Activated CD8-positive, alpha-beta memory T cell treated with anti-CD3 and anti-CD28 coated beads, Interleukin-2, amount 10 ng/mL, durations not matched to agents 7 days and 5 days (primary cell): ENCODE data around the gene LLPH. TPM values are rescaled to one million over a fixed set of nuclear protein-coding genes. Genes with fewer than 3 reads are reported as not detected.
A peak's percentile ranks its signal among the peaks of the same experiment; 100 is the strongest.

Experiments used
- ATAC-seq: fragments of 150-1000 bp; cut with Tn5 transposase; one replicate; pipeline ENCODE4 v1.10.0; 2021; ENCODE audit warnings: moderate library complexity
- CTCF ChIA-PET: fragments of 350-600 bp; sonication (Branson Sonifier 250); formaldehyde crosslinking; loops from one replicate; lab custom pipeline; 2021; ENCODE audit warnings: antibody characterized with exemption; lab: Charles Lee
- DNase-seq: peaks from one replicate; pipeline ENCODE4 v3.0.0-alpha.2; 2020
- H3K27ac Mint-ChIP-seq: one replicate; pipeline ENCODE4 v1.8.0; 2021; ENCODE audit warnings: mild to moderate bottlenecking, mixed read lengths
- H3K27me3 Mint-ChIP-seq: one replicate; pipeline ENCODE4 v1.8.0; 2021; ENCODE audit warnings: mixed read lengths
- H3K36me3 Mint-ChIP-seq: one replicate; pipeline ENCODE4 v1.8.0; 2021; ENCODE audit warnings: mild to moderate bottlenecking, mixed read lengths
- H3K4me1 Mint-ChIP-seq: one replicate; pipeline ENCODE4 v1.8.0; 2021; ENCODE audit warnings: mixed read lengths
- H3K4me3 Mint-ChIP-seq: one replicate; pipeline ENCODE4 v1.8.0; 2021; ENCODE audit warnings: mild to moderate bottlenecking, moderate library complexity, mixed read lengths
- H3K9me3 Mint-ChIP-seq: one replicate; pipeline ENCODE4 v1.8.0; 2022; ENCODE audit warnings: low read depth, mixed read lengths
- total RNA-seq, 2 experiments: library from RNA; stranded (reverse); gene quantifications; one replicate each; pipeline ENCODE4 v1.2.3, GENCODE V29; 2021

LLPH gene
- total RNA-seq, 2 experiments from 2014 or later, result 35.3 to 40.3 TPM

DNA sequence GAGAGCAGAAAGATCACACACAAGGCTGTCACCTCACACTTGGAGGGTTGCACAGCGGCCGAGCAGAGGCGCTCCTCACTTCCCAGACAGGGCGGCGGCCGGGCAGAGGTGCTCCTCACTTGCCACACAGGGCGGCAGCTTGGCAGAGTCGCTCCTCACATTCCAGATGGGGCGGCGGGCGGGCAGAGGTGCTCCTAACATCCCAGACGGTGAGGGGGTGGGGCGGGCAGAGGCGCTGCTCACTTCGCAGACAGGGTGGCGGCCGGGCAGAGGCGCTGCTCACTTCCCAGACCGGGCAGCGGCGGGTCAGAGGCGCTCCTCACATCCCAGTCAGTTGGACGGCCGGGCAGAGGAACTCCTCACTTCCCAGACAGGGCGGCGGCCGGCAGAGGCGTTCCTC is 30.2 kb upstream of the LLPH start:
- DNase-seq (no peak), ATAC-seq (no peak)
- H3K4me1 Mint-ChIP-seq, result peaks cover 21% of the 10 kb centered on the region
- H3K27ac Mint-ChIP-seq, result no peak overlapping the region
- no peak overlapping the region for H3K4me3 Mint-ChIP-seq
- peaks cover 10% of the 10 kb centered on the region for H3K9me3 Mint-ChIP-seq
- H3K36me3 Mint-ChIP-seq, result peaks cover 65% of the 10 kb centered on the region
- no peaks in the 10 kb centered on the region for H3K27me3 Mint-ChIP-seq
- CTCF ChIA-PET, result no interaction called here

GRCh38 chr12:66159123-66159522 is 28.6 kb upstream of the LLPH start:
- Mint-ChIP-seq H3K27me3 (no peaks in the 10 kb centered on the region), H3K27ac (no peak overlapping the region), H3K4me3 (no peak overlapping the region), H3K4me1 (peaks cover 11% of the 10 kb centered on the region), H3K9me3 (peaks cover 3% of the 10 kb centered on the region), H3K36me3 (peaks cover 50% of the 10 kb centered on the region)
- DNase-seq, result no peak
- no peak for ATAC-seq
- CTCF ChIA-PET, result no interaction called here

DNA sequence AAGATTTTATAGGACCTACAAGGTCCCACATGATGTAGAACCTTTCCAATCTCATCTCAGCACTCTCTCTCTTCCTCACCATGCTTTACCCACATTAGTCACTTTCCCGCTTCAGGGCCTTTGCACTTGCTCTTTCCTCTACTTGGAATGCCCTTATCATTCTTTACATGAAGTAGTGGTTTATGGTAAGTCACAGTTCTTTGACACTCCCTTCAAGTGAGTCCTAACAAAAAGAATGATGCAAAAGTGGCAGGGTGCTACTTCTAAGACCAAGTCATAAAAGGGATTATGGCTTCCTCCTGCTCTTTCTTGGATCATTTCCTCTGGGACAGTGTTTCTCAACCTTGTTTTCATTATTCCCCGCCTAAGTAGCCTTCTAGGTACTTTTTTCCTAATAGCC is 26.1 kb upstream of the LLPH start:
- Mint-ChIP-seq H3K4me3 (no peak overlapping the region), H3K4me1 (peaks cover 3% of the 10 kb centered on the region), H3K36me3 (peaks cover 37% of the 10 kb centered on the region), H3K27me3 (no peaks in the 10 kb centered on the region), H3K9me3 (no peaks in the 10 kb centered on the region), H3K27ac (no peak overlapping the region)
- CTCF ChIA-PET, result no interaction called here
- DNase-seq, result no peak
- ATAC-seq, result no peak

GRCh38 chr12:66154776-66155175 is 24.2 kb upstream of the LLPH start:
- ATAC-seq, result no peak
- no peaks in the 10 kb centered on the region for H3K27me3 Mint-ChIP-seq
- H3K4me1 Mint-ChIP-seq, result peaks cover 3% of the 10 kb centered on the region
- DNase-seq, result no peak
- peaks cover 29% of the 10 kb centered on the region for H3K36me3 Mint-ChIP-seq
- H3K27ac Mint-ChIP-seq, result no peak overlapping the region
- CTCF ChIA-PET, result no interaction called here
- no peak overlapping the region for H3K4me3 Mint-ChIP-seq
- H3K9me3 Mint-ChIP-seq, result no peaks in the 10 kb centered on the region

- H3K4me1 Mint-ChIP-seq, result peaks cover 3% of the 10 kb centered on the region
- CTCF ChIA-PET, result no interaction called here
- no peak overlapping the region for H3K27ac Mint-ChIP-seq
Observed at GRCh38 chr12:66152732-66153131, 22.2 kb upstream of the LLPH start.

GRCh38 chr12:66149702-66150398 is 19.3 kb upstream of the LLPH start:
- H3K9me3 Mint-ChIP-seq, result no peaks in the 10 kb centered on the region
- peaks cover 13% of the 10 kb centered on the region for H3K4me1 Mint-ChIP-seq
- DNase-seq (no peak), ATAC-seq (no peak)
- peaks cover 12% of the 10 kb centered on the region for H3K36me3 Mint-ChIP-seq
- CTCF ChIA-PET, result interaction anchor here (0.6 to 1.1 kb wide), 3 partner anchors 12 to 447 kb away, joined by 3 read pairs; no protein-coding TSS in a partner anchor
- H3K4me3 Mint-ChIP-seq, result no peak overlapping the region
- no peaks in the 10 kb centered on the region for H3K27me3 Mint-ChIP-seq
- H3K27ac Mint-ChIP-seq, result peak overlapping the region; percentile 1

More at GRCh38 chr12:66152732-66153131, 22.2 kb upstream of the LLPH start:
- ATAC-seq, result no peak
- no peaks in the 10 kb centered on the region for H3K9me3 Mint-ChIP-seq
- no peak for DNase-seq
- no peaks in the 10 kb centered on the region for H3K27me3 Mint-ChIP-seq
- peaks cover 20% of the 10 kb centered on the region for H3K36me3 Mint-ChIP-seq
- H3K4me3 Mint-ChIP-seq, result no peak overlapping the region

- H3K9me3 Mint-ChIP-seq, result peaks cover 13% of the 10 kb centered on the region
- no peak overlapping the region for H3K4me3 Mint-ChIP-seq
- H3K4me1 Mint-ChIP-seq, result peaks cover 15% of the 10 kb centered on the region
- H3K27me3 Mint-ChIP-seq, result no peaks in the 10 kb centered on the region
- CTCF ChIA-PET, result interaction anchor here (0.6 to 1.7 kb wide), 10 partner anchors 12 to 264 kb away, joined by 3 to 10 read pairs (median 3); partner anchors contain the start of genes HELB, LLPH and TMBIM4
- peaks cover 43% of the 10 kb centered on the region for H3K36me3 Mint-ChIP-seq
- no peak for DNase-seq
- ATAC-seq, result peak; percentile 64
- H3K27ac Mint-ChIP-seq, result peak overlapping the region; percentile 81
Observed at GRCh38 chr12:66144791-66145754, 14.5 kb upstream of the LLPH start.

DNA sequence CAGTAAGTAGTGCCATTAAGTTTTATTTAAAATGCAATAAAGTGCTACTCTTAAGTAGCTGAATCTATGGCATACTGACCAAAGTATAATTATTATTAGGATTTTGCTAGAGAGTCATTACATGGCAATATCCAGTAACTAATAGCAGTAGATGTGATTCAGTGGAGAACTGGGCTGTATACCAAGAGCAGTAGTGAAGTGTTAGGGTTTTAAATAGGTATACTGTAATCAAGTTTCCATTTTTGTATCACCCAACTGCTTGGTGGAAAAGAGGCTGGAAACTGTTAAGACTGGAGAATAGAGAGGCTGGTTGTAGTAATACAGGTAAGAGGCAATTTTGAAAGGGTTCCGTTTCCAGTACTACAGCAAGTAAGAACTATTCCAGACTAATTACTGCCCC is 13.3 kb upstream of the LLPH start:
- ATAC-seq, result no peak
- H3K27ac Mint-ChIP-seq, result no peak overlapping the region

GRCh38 chr12:66142826-66143225 is 12.3 kb upstream of the LLPH start:
- Mint-ChIP-seq H3K36me3 (peaks cover 54% of the 10 kb centered on the region), H3K4me3 (no peak overlapping the region), H3K27me3 (no peaks in the 10 kb centered on the region), H3K9me3 (peaks cover 15% of the 10 kb centered on the region), H3K27ac (no peak overlapping the region), H3K4me1 (peaks cover 15% of the 10 kb centered on the region)
- DNase-seq, result no peak
- CTCF ChIA-PET, result no interaction called here
- ATAC-seq, result no peak

More for the DNA sequence above, 13.3 kb upstream of the LLPH start:
- CTCF ChIA-PET, result no interaction called here
- no peaks in the 10 kb centered on the region for H3K27me3 Mint-ChIP-seq
- no peak for DNase-seq
- H3K36me3 Mint-ChIP-seq, result peaks cover 53% of the 10 kb centered on the region
- H3K4me1 Mint-ChIP-seq, result peaks cover 15% of the 10 kb centered on the region
- H3K9me3 Mint-ChIP-seq, result peaks cover 15% of the 10 kb centered on the region
- H3K4me3 Mint-ChIP-seq, result no peak overlapping the region

- Mint-ChIP-seq H3K9me3 (peaks cover 15% of the 10 kb centered on the region), H3K4me1 (peaks cover 15% of the 10 kb centered on the region), H3K36me3 (peaks cover 60% of the 10 kb centered on the region), H3K27me3 (no peaks in the 10 kb centered on the region), H3K27ac (no peak overlapping the region), H3K4me3 (no peak overlapping the region)
- DNase-seq (no peak), ATAC-seq (no peak)
- CTCF ChIA-PET, result interaction anchor here (1.1 to 1.2 kb wide), 2 partner anchors 11 to 129 kb away, joined by 3 to 4 read pairs; partner anchors contain the start of gene LLPH
Observed at GRCh38 chr12:66141299-66141698, 10.7 kb upstream of the LLPH start.

- peaks cover 11% of the 10 kb centered on the region for H3K4me1 Mint-ChIP-seq
- H3K36me3 Mint-ChIP-seq, result peaks cover 61% of the 10 kb centered on the region
- no peak for ATAC-seq
- peaks cover 15% of the 10 kb centered on the region for H3K9me3 Mint-ChIP-seq
- no peak overlapping the region for H3K4me3 Mint-ChIP-seq
- DNase-seq, result no peak
- CTCF ChIA-PET, result interaction anchor here (1.1 to 1.2 kb wide), 2 partner anchors 10 to 129 kb away, joined by 3 to 4 read pairs; partner anchors contain the start of gene LLPH
- H3K27ac Mint-ChIP-seq, result no peak overlapping the region
- H3K27me3 Mint-ChIP-seq, result no peaks in the 10 kb centered on the region
Observed at GRCh38 chr12:66140731-66141130, 10.2 kb upstream of the LLPH start.

DNA sequence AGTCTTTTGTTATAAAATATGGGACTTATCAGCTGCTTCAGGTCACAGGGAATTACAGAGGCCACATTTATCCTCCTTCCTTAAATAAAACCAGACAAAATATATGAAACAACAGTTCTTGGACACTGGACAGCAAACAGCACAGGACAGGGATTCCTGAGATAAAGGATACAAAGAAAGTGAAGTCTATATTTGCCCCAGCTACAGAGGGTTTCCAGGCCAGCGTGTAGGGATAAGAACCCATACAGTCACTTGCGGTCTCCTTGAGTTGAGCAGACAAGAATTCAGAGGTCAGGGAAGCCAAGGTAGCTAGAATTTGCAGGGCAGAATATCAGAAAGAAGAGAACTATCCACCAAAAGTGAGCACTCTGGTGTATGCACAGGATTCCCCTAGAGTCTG is 8.8 kb upstream of the LLPH start:
- Mint-ChIP-seq H3K4me1 (no peaks in the 10 kb centered on the region), H3K9me3 (peaks cover 15% of the 10 kb centered on the region), H3K27me3 (no peaks in the 10 kb centered on the region), H3K36me3 (peaks cover 58% of the 10 kb centered on the region), H3K4me3 (no peak overlapping the region), H3K27ac (no peak overlapping the region)
- DNase-seq, result no peak
- CTCF ChIA-PET, result interaction anchor here (1.1 kb wide), 1 partner anchor 269 kb away, joined by 3 read pairs; no protein-coding TSS in a partner anchor
- ATAC-seq, result no peak

DNA sequence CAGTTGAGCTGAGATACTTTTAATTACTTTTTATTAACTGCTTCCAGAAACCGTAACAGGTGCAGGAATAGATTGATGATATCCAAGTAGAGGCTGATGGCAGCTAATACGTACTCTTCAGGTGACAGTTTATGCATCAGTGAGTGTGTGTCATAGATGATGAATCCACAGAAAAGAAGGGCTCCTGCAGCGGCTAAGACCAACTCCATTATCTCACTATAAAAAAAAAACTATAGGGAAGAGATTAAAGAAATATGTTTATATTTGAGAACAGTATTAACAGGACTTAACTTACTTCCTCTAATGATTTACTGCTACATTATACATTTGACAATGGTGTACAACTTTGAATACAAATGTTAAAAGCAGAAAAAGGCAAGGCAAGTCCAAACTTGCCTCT is 7.4 kb upstream of the LLPH start:
- no peak overlapping the region for H3K27ac Mint-ChIP-seq
- H3K4me1 Mint-ChIP-seq, result peaks cover 2% of the 10 kb centered on the region
- H3K27me3 Mint-ChIP-seq, result no peaks in the 10 kb centered on the region
- no peak overlapping the region for H3K4me3 Mint-ChIP-seq
- H3K9me3 Mint-ChIP-seq, result peaks cover 15% of the 10 kb centered on the region
- DNase-seq (no peak), ATAC-seq (no peak)
- peaks cover 49% of the 10 kb centered on the region for H3K36me3 Mint-ChIP-seq
- CTCF ChIA-PET, result no interaction called here
